Measurements from ENCODE around the gene LMTK2.

Gene LMTK2

DNA sequence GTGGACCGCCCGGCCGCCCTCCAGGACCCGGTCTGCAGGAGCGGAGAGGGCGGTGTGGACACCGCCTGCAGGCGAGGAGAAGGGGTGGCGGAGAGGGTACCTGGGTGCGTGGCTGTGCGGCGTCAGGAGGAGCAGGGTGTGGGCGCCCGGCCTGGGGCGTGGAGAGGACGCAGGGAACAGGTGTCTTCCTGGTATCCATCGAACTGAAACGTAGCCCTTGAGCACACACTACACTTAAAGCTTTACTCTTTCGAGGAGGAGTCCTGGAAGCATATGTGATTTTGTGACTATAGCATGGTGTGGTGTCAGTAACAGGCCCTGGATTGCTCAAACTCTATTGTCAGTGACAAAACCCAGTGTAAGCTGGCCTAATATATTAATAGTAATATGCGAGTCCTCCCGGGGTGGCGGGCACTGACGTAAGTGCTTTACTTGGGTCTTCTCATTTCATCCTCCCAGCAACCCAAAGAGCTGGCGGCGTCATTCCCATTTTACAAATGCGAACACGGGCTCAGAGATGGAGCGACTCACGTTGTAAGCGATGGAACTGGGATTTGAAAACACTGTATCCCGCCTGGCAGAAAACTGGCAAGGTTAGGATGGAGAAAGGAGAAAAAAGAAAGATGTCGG is 145.9 kb downstream of the LMTK2 start:
- no peaks in the 10 kb centered on the region for H3K27me3 ChIP-seq
- H3K4me1 ChIP-seq (ENCODE audit: control insufficient read depth in 1 of 2, insufficient read depth in 1 of 2, low read depth in 1 of 2, low read length in 1 of 2), result peaks cover 51 to 52% of the 10 kb centered on the region in 2 experiments
- peak overlapping the region; percentile 87 for H3K27ac ChIP-seq
- H3K9me3 ChIP-seq, result no peaks in the 10 kb centered on the region
- peaks cover 10% of the 10 kb centered on the region for H3K36me3 ChIP-seq
- TF ChIP-seq, protein P1, sequence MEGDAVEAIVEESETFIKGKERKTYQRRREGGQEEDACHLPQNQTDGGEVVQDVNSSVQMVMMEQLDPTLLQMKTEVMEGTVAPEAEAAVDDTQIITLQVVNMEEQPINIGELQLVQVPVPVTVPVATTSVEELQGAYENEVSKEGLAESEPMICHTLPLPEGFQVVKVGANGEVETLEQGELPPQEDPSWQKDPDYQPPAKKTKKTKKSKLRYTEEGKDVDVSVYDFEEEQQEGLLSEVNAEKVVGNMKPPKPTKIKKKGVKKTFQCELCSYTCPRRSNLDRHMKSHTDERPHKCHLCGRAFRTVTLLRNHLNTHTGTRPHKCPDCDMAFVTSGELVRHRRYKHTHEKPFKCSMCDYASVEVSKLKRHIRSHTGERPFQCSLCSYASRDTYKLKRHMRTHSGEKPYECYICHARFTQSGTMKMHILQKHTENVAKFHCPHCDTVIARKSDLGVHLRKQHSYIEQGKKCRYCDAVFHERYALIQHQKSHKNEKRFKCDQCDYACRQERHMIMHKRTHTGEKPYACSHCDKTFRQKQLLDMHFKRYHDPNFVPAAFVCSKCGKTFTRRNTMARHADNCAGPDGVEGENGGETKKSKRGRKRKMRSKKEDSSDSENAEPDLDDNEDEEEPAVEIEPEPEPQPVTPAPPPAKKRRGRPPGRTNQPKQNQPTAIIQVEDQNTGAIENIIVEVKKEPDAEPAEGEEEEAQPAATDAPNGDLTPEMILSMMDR (IDR thresholded peaks at IDR 0.05), result peak; percentile 5
- peak overlapping the region; percentile 80 to 90 for H3K4me3 ChIP-seq (ENCODE audit: low read depth in 1 of 2, low read length in 1 of 2)

DNA sequence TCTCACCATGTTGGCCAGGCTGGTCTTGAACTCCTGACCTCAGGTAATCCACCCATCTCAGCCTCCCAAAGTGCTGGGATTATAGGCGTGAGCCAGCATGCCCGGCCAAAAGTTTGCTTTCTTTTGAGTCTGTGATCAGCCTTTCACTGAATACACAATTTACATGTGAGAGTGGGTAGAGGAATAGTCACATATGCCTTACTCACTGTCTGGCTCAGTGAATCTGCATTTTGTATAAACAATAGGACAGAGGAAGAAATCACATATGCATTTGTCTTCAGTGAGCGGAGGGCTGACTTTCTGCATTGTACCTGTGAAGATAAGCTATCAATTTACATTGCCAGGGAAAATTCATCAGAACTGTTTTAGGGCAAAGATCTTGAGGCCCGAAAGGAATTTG is 147.9 kb downstream of the LMTK2 start:
- TF ChIP-seq, protein P1 (IDR thresholded peaks at IDR 0.05), result no peak
- Histone ChIP-seq H3K36me3 (peaks cover 10% of the 10 kb centered on the region), H3K9me3 (no peaks in the 10 kb centered on the region), H3K4me1 (ENCODE audit: control insufficient read depth in 1 of 2, insufficient read depth in 1 of 2, low read depth in 1 of 2, low read length in 1 of 2) (peaks cover 36 to 40% of the 10 kb centered on the region in 2 experiments), H3K27ac (no peak overlapping the region), H3K4me3 (ENCODE audit: low read depth in 1 of 2, low read length in 1 of 2) (no peak overlapping the region), H3K27me3 (no peaks in the 10 kb centered on the region)

DNA sequence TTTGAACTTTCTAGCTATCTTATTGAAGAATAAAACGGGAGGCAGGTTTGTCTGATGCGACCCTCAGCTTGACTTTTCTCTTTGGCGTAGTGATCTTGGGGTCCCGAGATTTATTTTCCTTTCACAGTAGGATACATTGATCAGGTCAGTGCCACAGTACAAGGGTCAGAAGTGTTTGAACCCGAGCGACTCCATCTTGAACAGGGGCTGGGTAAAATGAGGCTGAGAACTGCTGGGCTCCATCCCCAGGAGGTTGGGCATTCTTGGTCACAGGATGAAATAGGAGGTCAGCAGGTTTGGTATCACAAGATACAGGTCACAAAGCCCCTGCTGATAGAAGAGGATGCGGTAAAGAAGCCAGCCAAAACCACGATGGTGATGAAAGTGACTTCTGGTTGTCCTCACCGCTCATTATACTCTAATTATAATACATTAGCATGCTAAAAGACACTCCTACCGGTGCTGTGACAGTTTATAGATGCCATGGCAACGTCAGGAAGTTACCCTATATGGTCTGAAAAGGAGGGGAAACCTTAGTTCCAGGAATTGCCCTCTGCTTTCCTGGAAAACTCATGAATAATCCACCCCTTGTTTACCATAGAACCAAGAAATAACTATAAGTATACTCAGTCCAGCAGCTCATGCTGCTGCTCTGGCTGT is 148.4 kb downstream of the LMTK2 start:
- TF ChIP-seq, protein P1 (IDR thresholded peaks at IDR 0.05), result no peak

DNA sequence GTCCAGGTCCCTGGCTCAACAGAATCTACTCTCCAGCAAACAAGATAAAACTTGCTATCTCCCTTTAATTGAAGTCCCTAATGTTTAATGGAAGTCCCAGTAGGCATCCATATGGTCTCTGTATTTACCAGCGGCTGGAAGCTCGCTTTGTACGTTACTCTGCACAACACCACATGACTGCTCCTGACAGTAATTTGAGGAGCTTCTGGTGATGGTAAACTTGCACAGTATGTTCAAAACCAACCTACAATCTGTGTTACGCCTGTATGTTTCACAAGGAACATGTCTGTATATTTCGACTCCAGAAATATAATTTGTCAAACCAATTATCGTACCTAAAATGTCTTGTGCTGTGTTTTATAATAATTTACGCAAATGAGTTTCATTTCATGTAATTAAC is 149.8 kb downstream of the LMTK2 start:
- H3K4me3 ChIP-seq (ENCODE audit: low read depth in 1 of 2, low read length in 1 of 2), result no peak overlapping the region
- H3K27ac ChIP-seq, result no peak overlapping the region
- H3K27me3 ChIP-seq, result no peaks in the 10 kb centered on the region
- H3K4me1 ChIP-seq (ENCODE audit: control insufficient read depth in 1 of 2, insufficient read depth in 1 of 2, low read depth in 1 of 2, low read length in 1 of 2), result peaks cover 17 to 26% of the 10 kb centered on the region in 2 experiments
- TF ChIP-seq, protein P1 (IDR thresholded peaks at IDR 0.05), result no peak
- H3K9me3 ChIP-seq, result no peaks in the 10 kb centered on the region
- peaks cover 20% of the 10 kb centered on the region for H3K36me3 ChIP-seq

More for the DNA sequence above, 148.4 kb downstream of the LMTK2 start:
- Histone ChIP-seq H3K9me3 (no peaks in the 10 kb centered on the region), H3K36me3 (peaks cover 10% of the 10 kb centered on the region), H3K4me1 (ENCODE audit: control insufficient read depth in 1 of 2, insufficient read depth in 1 of 2, low read depth in 1 of 2, low read length in 1 of 2) (peaks cover 31 to 38% of the 10 kb centered on the region in 2 experiments), H3K27me3 (no peaks in the 10 kb centered on the region), H3K4me3 (ENCODE audit: low read depth in 1 of 2, low read length in 1 of 2) (no peak overlapping the region), H3K27ac (no peak overlapping the region)

DNA sequence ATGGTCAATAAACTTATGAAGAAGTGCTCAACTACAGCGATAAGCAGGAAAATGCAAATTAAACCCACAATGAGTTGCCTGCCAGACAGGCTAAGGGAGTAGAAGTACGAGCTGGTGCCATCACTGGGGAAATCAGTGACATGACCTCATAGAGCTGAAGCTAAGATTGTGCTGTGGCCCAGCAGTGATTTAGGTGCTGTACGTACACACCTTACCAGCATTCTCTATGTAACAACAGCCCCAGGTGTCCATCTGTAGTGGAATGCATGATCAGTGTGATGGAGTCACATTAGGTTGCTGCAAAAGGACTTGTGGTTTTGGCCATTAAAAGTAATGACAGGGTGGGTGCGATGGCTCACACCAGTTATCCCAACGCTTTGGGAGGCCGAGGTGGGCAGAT is 151.0 kb downstream of the LMTK2 start:
- TF ChIP-seq, protein P1 (IDR thresholded peaks at IDR 0.05), result no peak
- no peak overlapping the region for H3K27ac ChIP-seq
- no peak overlapping the region for H3K4me3 ChIP-seq (ENCODE audit: low read depth in 1 of 2, low read length in 1 of 2)
- peaks cover 8 to 16% of the 10 kb centered on the region in 2 experiments for H3K4me1 ChIP-seq (ENCODE audit: control insufficient read depth in 1 of 2, insufficient read depth in 1 of 2, low read depth in 1 of 2, low read length in 1 of 2)
- peaks cover 22% of the 10 kb centered on the region for H3K36me3 ChIP-seq
- H3K27me3 ChIP-seq, result no peaks in the 10 kb centered on the region
- H3K9me3 ChIP-seq, result no peaks in the 10 kb centered on the region
